CD4-positive, alpha-beta T cell (primary cell): ENCODE data around the gene CEP131. TPM values are rescaled to one million over a fixed set of nuclear protein-coding genes. Genes with fewer than 3 reads are reported as not detected.

Source experiments
- ATAC-seq: fragments of 200-7000 bp; cut with Tn5 transposase; one replicate; pipeline ENCODE4 v1.10.0; 2022; ENCODE audit warnings: mild to moderate bottlenecking; ENCODE audit not compliant: poor library complexity
- CTCF ChIA-PET: fragments of 350-600 bp; sonication (Branson Sonifier 250); formaldehyde crosslinking; loops from one replicate; lab custom pipeline; 2021; ENCODE audit warnings: antibody characterized with exemption, inconsistent platforms; lab: Charles Lee
- POLR2A ChIA-PET: fragments of 350-600 bp; sonication (Branson Sonifier 250); formaldehyde crosslinking; loops from one replicate; lab custom pipeline; 2021; ENCODE audit warnings: antibody characterized with exemption, inconsistent platforms; lab: Charles Lee
- DNase-seq, 14 experiments: peaks; one replicate each; pipeline ENCODE4 v3.0.0-alpha.2; 2013 to 2020; ENCODE audit warnings: mixed read lengths in 2 of 14
- H3K27ac ChIP-seq, 2 donors: one replicate each; pipeline versions ENCODE4 v1.5.1 to v1.7.0; 2013; ENCODE audit warnings: low read length in 2 of 2, low read depth in 1 of 2, mild to moderate bottlenecking in 1 of 2
- H3K27me3 ChIP-seq, 2 experiments: 1 replicate in 1 of 2; 2 replicates in 1 of 2; pipeline versions ENCODE4 v1.6.1 to v1.7.0; 2013; ENCODE audit warnings: low read length in 2 of 2, control low read depth in 1 of 2, mild to moderate bottlenecking in 1 of 2, moderate library complexity in 1 of 2; ENCODE audit not compliant: insufficient read depth in 2 of 2, control insufficient read depth in 1 of 2
- H3K36me3 ChIP-seq: one replicate; pipeline ENCODE4 v1.6.1; 2013; ENCODE audit warnings: low read length, control low read depth; ENCODE audit not compliant: insufficient read depth
- H3K4me1 ChIP-seq: one replicate; pipeline ENCODE4 v1.6.1; 2013; ENCODE audit warnings: low read length, control low read depth; ENCODE audit not compliant: insufficient read depth
- H3K4me3 ChIP-seq: one replicate; pipeline ENCODE4 v1.5.1; 2013; ENCODE audit warnings: mild to moderate bottlenecking, low read length, moderate library complexity
- H3K9me3 ChIP-seq, 2 experiments: 1 replicate in 1 of 2; 2 replicates in 1 of 2; pipeline versions ENCODE4 v1.6.1 to v1.7.0; 2013; ENCODE audit warnings: low read length in 2 of 2, mild to moderate bottlenecking in 2 of 2, control low read depth in 1 of 2, moderate library complexity in 1 of 2; ENCODE audit not compliant: control insufficient read depth in 1 of 2, insufficient read depth in 1 of 2
- H3K27ac Mint-ChIP-seq: one replicate; pipeline ENCODE4 v1.8.0; 2020; ENCODE audit warnings: mixed read lengths
- H3K27me3 Mint-ChIP-seq: one replicate; pipeline ENCODE4 v1.8.0; 2021; ENCODE audit warnings: mixed read lengths
- H3K36me3 Mint-ChIP-seq: one replicate; pipeline ENCODE4 v1.8.0; 2021; ENCODE audit warnings: low read depth, mixed read lengths
- H3K4me1 Mint-ChIP-seq: one replicate; pipeline ENCODE4 v1.8.0; 2021; ENCODE audit warnings: low read depth, mixed read lengths
- H3K4me3 Mint-ChIP-seq: one replicate; pipeline ENCODE4 v1.8.0; 2020; ENCODE audit warnings: mild to moderate bottlenecking, mixed read lengths
- H3K9me3 Mint-ChIP-seq: one replicate; pipeline ENCODE4 v1.8.0; 2020; ENCODE audit warnings: mixed read lengths
- intact Hi-C, 2 experiments: fragments of 100-400 bp; cut with DNase I in 1 of 2; cut with micrococcal nuclease in 1 of 2; formaldehyde crosslinking; loops; one replicate each; pipeline versions ENCODE4 v1.15.1 to v1.9.0; 2023 to 2025; cut with DNase I, micrococcal nuclease
- total RNA-seq, 174 experiments: library from RNA in 2 of 174; stranded (reverse) in 2 of 174; gene quantifications; one replicate each; pipeline ENCODE4 v1.2.3 and lab custom pipeline; 2021 to 2026
- TF ChIP-seq, protein P1 (sequence below): fragments of 200-600 bp; IDR thresholded peaks from one replicate; pipeline ENCODE4 v1.8.0; 2022; ENCODE audit warnings: antibody characterized with exemption, mild to moderate bottlenecking

The CEP131 gene
- total RNA-seq, 2 experiments from 2014 or later, result 11.2 to 12.3 TPM

DNA sequence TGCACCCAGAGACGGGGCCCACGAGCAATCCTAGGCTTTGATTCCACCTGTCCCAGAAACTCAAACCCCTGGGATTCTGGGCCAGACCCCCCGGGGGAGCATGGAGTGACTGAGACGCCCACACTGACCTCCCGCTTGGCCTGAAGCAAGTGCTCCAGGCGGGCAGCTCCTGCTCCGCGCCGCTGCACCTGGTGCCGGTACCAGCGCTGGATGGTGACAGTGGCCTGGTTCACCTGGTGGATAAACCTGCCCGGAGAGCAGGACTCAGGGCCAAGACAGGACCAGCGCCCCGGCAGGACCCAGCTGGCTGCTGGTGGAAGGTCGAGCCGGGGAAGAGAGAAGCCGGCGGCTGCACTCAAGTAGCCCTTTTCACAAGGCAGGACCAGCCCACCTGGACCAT, 22.6 kb downstream of the CEP131 start:
- intact Hi-C loops, result no loop called here

DNA sequence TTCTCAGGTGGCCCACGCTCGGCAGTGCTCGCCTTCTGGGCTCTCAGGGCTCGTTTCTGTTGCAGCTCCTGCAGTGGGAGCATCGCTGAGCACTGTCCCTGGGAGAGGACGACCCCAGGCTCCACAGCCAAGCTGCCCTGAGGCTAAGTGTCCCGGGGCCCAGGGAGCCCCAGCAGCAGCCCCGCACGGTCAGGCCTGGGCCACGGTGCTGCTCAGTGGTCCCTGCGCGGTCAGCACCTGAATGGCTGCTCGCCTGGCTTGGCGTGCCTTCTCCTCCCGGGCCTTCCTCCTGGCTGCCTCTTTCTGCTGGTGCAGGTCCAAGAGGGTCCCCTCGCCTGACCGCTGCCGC, 23.3 kb downstream of the CEP131 start:
- Histone ChIP-seq H3K27me3 (no peaks in the 10 kb centered on the region), H3K36me3 (peaks cover 2% of the 10 kb centered on the region), H3K27ac (no peak overlapping the region), H3K4me1 (no peaks in the 10 kb centered on the region), H3K9me3 (no peaks in the 10 kb centered on the region), H3K4me3 (no peak overlapping the region)
- Mint-ChIP-seq H3K27me3 (no peaks in the 10 kb centered on the region), H3K4me1 (no peaks in the 10 kb centered on the region), H3K36me3 (no peaks in the 10 kb centered on the region), H3K27ac (no peak overlapping the region), H3K4me3 (no peak overlapping the region), H3K9me3 (no peaks in the 10 kb centered on the region)
- ATAC-seq (no peak), DNase-seq (no peak)
- intact Hi-C loops, result no loop called here
- CTCF ChIA-PET, result no interaction called here
- POLR2A ChIA-PET, result no interaction called here
- TF ChIP-seq, protein P1, sequence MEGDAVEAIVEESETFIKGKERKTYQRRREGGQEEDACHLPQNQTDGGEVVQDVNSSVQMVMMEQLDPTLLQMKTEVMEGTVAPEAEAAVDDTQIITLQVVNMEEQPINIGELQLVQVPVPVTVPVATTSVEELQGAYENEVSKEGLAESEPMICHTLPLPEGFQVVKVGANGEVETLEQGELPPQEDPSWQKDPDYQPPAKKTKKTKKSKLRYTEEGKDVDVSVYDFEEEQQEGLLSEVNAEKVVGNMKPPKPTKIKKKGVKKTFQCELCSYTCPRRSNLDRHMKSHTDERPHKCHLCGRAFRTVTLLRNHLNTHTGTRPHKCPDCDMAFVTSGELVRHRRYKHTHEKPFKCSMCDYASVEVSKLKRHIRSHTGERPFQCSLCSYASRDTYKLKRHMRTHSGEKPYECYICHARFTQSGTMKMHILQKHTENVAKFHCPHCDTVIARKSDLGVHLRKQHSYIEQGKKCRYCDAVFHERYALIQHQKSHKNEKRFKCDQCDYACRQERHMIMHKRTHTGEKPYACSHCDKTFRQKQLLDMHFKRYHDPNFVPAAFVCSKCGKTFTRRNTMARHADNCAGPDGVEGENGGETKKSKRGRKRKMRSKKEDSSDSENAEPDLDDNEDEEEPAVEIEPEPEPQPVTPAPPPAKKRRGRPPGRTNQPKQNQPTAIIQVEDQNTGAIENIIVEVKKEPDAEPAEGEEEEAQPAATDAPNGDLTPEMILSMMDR, result no peak

More for the DNA sequence above, 22.6 kb downstream of the CEP131 start:
- no peak for DNase-seq
- peaks cover 2% of the 10 kb centered on the region for H3K36me3 ChIP-seq
- Mint-ChIP-seq H3K9me3 (no peaks in the 10 kb centered on the region), H3K27ac (no peak overlapping the region), H3K4me1 (no peaks in the 10 kb centered on the region), H3K4me3 (no peak overlapping the region), H3K27me3 (no peaks in the 10 kb centered on the region), H3K36me3 (no peaks in the 10 kb centered on the region)
- H3K27ac ChIP-seq, result no peak overlapping the region
- no peaks in the 10 kb centered on the region for H3K9me3 ChIP-seq
- no peaks in the 10 kb centered on the region for H3K4me1 ChIP-seq
- H3K27me3 ChIP-seq, result no peaks in the 10 kb centered on the region
- TF ChIP-seq, protein P1, result no peak
- H3K4me3 ChIP-seq, result no peak overlapping the region
- ChIA-PET POLR2A (no interaction called here), CTCF (no interaction called here)
- ATAC-seq, result no peak

DNA sequence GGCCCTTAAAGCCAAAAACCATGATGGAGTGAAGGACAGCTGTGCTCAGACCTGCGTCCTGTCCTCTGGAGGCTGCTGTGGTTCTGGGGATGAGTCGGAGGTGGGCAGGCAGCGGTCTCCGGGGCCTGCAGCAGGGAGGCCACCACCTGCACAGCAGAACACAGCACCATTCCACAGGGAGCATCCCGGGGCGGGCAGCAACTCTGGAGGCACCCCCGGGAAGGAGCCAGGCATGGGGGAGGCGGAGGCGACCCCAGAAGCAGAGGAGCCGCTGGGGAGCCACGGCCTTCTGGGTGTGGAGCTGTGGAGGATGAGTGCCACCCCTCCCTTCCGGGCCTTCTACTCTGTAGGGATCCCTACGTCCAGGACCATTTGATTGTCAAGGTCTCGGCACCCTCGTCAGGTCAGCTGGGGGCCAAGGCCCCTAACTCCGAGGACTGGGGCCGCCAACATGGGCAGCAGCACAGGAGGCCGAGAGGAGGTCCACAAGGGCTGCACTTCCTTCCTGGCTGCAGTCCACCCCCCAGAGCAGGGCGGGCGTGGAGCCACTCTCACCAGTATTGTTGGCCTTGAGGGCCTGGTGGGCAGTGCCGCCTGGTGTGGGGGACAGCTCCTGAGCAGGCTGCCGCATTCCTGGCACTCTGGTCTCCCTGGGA, 23.8 kb downstream of the CEP131 start:
- no peaks in the 10 kb centered on the region for H3K9me3 ChIP-seq
- ATAC-seq (no peak), DNase-seq (no peak)
- no peaks in the 10 kb centered on the region for H3K4me1 ChIP-seq
- H3K9me3 Mint-ChIP-seq, result no peaks in the 10 kb centered on the region
- TF ChIP-seq, protein P1, result no peak
- ChIA-PET POLR2A (no interaction called here), CTCF (no interaction called here)
- H3K4me3 Mint-ChIP-seq, result no peak overlapping the region
- no peaks in the 10 kb centered on the region for H3K27me3 ChIP-seq
- H3K4me1 Mint-ChIP-seq, result no peaks in the 10 kb centered on the region
- no peaks in the 10 kb centered on the region for H3K27me3 Mint-ChIP-seq
- H3K4me3 ChIP-seq, result no peak overlapping the region
- H3K27ac Mint-ChIP-seq, result no peak overlapping the region
- H3K36me3 Mint-ChIP-seq, result no peaks in the 10 kb centered on the region
- peaks cover 2% of the 10 kb centered on the region for H3K36me3 ChIP-seq
- no peak overlapping the region for H3K27ac ChIP-seq
- intact Hi-C loops, result no loop called here
